ENCODE results near the gene CLCA2.

The CLCA2 gene

DNA sequence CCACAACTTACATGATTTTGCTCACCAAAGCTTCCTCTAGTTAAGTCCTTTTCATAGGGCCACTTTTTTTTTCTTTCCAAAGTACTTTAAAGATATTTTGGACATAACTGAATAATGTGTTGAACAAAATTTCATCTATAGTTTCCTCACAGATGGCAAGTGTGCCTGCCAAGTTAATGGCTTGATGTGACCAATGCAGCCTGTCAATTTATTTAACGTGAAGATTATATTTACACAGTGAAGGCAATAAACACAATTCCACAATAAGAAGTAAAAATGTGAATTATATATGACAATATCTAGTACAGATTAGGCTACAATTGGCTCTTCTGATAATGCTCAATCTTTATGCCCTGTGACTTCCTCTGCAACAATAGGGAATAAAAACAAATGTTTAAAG, 18.0 kb downstream of the CLCA2 start:
- H3K4me3 ChIP-seq (ENCODE audit: low read depth, low read length): no peak overlapping the region
- DNase-seq (ENCODE audit: low read depth): no peak
- TF ChIP-seq CTCF (IDR thresholded peaks at IDR 0.05; ENCODE audit: insufficient read depth, low read depth, low read length, missing control alignments): no peak

DNA sequence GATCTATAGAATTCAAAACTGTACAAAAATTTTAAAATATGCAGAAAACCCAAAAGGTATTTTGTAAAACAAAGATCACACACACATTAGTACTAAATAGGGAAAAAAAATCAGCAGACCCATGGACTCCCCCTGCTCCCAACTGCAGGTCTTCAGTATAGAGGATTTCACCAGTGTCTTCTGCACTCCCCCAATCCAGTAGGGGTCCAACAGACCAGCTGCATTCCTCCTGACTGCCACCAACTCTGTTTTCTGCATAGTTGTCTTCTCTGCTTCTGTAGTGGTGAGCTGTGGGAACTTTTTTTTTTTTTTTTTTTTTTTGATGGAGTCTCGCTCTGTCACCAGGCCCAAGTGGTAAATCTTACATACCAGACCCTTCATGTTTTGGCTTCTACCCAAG, 21.9 kb downstream of the CLCA2 start:
- H3K4me3 ChIP-seq (ENCODE audit: low read depth, low read length): no peak overlapping the region
- DNase-seq (ENCODE audit: low read depth): no peak
- no peak for TF ChIP-seq CTCF (IDR thresholded peaks at IDR 0.05; ENCODE audit: insufficient read depth, low read depth, low read length, missing control alignments)

DNA sequence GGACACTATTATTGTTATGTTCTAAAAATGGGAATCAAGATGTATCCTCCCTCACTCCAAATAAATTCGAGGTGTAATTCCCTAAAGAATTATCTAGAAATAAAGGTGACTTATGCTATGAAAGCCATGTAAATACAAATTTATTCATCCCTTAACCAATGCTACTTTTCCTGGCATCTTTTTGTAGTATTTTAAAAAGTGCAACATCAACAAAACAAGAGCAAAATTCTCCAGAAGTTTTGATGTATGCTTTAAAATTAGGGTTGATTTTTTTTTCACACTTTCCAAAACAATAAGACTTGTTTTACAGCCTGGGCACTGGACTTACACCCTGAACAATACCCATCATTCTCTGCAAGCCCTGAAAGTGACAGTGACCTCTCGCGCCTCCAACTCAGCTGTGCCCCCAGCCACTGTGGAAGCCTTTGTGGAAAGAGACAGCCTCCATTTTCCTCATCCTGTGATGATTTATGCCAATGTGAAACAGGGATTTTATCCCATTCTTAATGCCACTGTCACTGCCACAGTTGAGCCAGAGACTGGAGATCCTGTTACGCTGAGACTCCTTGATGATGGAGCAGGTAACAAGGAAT, 23.3 kb downstream of the CLCA2 start:
- no peak for TF ChIP-seq CTCF (IDR thresholded peaks at IDR 0.05; ENCODE audit: insufficient read depth, low read depth, low read length, missing control alignments)

GRCh38 chr1:86448670-86449069, 24.7 kb downstream of the CLCA2 start:
- no peak for DNase-seq (ENCODE audit: low read depth)
- no peak overlapping the region for H3K4me3 ChIP-seq (ENCODE audit: low read depth, low read length)
- no peak for TF ChIP-seq CTCF (IDR thresholded peaks at IDR 0.05; ENCODE audit: insufficient read depth, low read depth, low read length, missing control alignments)

More for the DNA sequence above, 23.3 kb downstream of the CLCA2 start:
- no peak for DNase-seq (ENCODE audit: low read depth)
- no peak overlapping the region for H3K4me3 ChIP-seq (ENCODE audit: low read depth, low read length)

- DNase-seq (ENCODE audit: low read depth): no peak
- no peak overlapping the region for H3K4me3 ChIP-seq (ENCODE audit: low read depth, low read length)
- TF ChIP-seq CTCF (IDR thresholded peaks at IDR 0.05; ENCODE audit: insufficient read depth, low read depth, low read length, missing control alignments): no peak
These were observed 25.1 kb downstream of the CLCA2 start for GRCh38 chr1:86449103-86449502.

- H3K4me3 ChIP-seq (ENCODE audit: low read depth, low read length): no peak overlapping the region
- no peak for TF ChIP-seq CTCF (IDR thresholded peaks at IDR 0.05; ENCODE audit: insufficient read depth, low read depth, low read length, missing control alignments)
- no peak for DNase-seq (ENCODE audit: low read depth)
These were observed 26.9 kb downstream of the CLCA2 start for GRCh38 chr1:86450847-86451246.

DNA sequence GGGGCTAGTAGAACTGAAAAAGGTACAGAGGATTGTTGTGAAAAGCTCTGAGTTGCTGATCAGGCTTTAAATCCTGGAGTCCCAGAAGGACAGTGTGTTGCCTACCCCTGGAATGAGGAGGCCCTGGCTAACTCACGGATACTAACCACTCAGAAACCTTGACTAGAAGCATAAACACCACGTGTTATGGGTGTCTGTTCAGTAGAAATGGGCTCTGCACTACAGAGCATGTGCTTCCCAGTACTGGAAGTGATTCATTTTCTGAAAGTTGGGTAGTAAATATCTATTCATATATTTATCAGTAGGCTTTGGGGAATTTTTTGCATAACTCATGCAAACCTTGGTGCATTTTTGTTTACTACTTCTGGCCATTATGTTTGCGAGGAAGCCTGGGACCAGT, 29.7 kb downstream of the CLCA2 start:
- DNase-seq (ENCODE audit: low read depth): no peak
- H3K4me3 ChIP-seq (ENCODE audit: low read depth, low read length): no peak overlapping the region
- no peak for TF ChIP-seq CTCF (IDR thresholded peaks at IDR 0.05; ENCODE audit: insufficient read depth, low read depth, low read length, missing control alignments)
